Measurements from ENCODE around the gene ZNF217. TPM values are rescaled to one million over a fixed set of nuclear protein-coding genes. Genes with fewer than 3 reads are reported as not detected.
"Not testable (repeated sequence)": the region's sequence is repeated elsewhere in the genome, so short reads cannot be mapped to it uniquely, and the experiment has no call there.

Gene ZNF217
- total RNA-seq, 1 donor from 2014 or later: 57.9 TPM

- DNase-seq (ENCODE audit: low read depth) (no peak), FAIRE-seq (no peak)
- Mint-ChIP-seq H3K36me3 (ENCODE audit: low read depth, unreplicated experiment) (no peaks in the 10 kb centered on the region), H3K27ac (ENCODE audit: unreplicated experiment) (peak overlapping the region; percentile 91), H3K9me3 (ENCODE audit: unreplicated experiment) (no peaks in the 10 kb centered on the region), H3K4me3 (ENCODE audit: unreplicated experiment) (peak overlapping the region; percentile 87), H3K4me1 (ENCODE audit: low read depth, unreplicated experiment) (peaks cover 35% of the 10 kb centered on the region), H3K27me3 (ENCODE audit: low read depth, unreplicated experiment) (no peaks in the 10 kb centered on the region)
- no peak for TF ChIP-seq CTCF (IDR thresholded peaks at IDR 0.05; ENCODE audit: insufficient read depth, low read depth, low read length)
- no peak for TF ChIP-seq EZH2 (IDR thresholded peaks at IDR 0.05; ENCODE audit: insufficient read depth, low read length)
- Histone ChIP-seq H3K36me3 (ENCODE audit: insufficient read depth, low read length) (no peaks in the 10 kb centered on the region), H4K20me1 (ENCODE audit: insufficient read depth, low read length) (no peaks in the 10 kb centered on the region), H3K4me1 (ENCODE audit: insufficient read depth, low read length) (peaks cover 22% of the 10 kb centered on the region), H2AFZ (ENCODE audit: low read depth, low read length) (no peak overlapping the region), H3K4me3 (ENCODE audit: insufficient read depth, low read depth, low read length) (peak overlapping the region; percentile 75), H3K4me2 (ENCODE audit: low read length) (peak overlapping the region; percentile 93), H3K9me3 (ENCODE audit: insufficient read depth, low read depth, low read length) (no peaks in the 10 kb centered on the region), H3K27ac (ENCODE audit: low read depth, low read length) (peak overlapping the region; percentile 97), H3K27me3 (ENCODE audit: insufficient read depth, low read length) (no peaks in the 10 kb centered on the region), H3K79me2 (ENCODE audit: insufficient read depth, low read length) (peaks cover 52% of the 10 kb centered on the region), H3K9ac (ENCODE audit: low read length) (peak overlapping the region; percentile 99)
Measured at GRCh38 chr20:53592992-53593465, 610 bp downstream of the ZNF217 start.

DNA sequence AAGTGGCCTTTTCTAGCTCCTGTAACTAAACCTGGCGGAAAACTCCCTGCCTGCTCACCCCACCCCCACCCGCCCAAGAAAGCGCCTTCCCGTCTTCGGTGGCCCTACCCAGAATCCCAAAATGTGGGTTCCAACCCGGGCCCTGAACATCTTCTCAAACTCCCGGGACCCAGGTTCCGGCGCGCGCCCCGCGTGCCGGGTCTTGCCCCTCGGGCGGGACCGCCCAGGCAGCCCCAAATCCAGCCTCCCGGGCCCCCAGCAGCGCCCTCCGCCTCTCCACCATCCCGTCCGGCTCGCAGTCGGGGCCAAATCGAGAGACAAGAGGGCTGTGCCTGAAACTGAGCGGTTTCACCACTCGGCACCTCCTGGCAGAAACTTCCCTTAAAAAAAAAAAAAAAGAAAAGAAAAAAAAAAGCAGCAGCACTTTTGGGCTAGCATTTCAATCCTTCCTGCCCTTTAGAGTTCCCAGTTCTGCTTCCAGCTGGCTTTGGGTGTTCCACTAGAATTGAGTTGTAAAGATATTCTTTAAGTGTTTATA is 1.1 kb downstream of the ZNF217 start:
- Mint-ChIP-seq H3K27ac (ENCODE audit: unreplicated experiment) (peak overlapping the region; percentile 91), H3K4me1 (ENCODE audit: low read depth, unreplicated experiment) (peaks cover 31% of the 10 kb centered on the region), H3K4me3 (ENCODE audit: unreplicated experiment) (peak overlapping the region; percentile 87)
- H3K27me3 Mint-ChIP-seq (ENCODE audit: low read depth, unreplicated experiment); H2AFZ ChIP-seq (ENCODE audit: low read depth, low read length); H3K36me3 Mint-ChIP-seq (ENCODE audit: low read depth, unreplicated experiment); H4K20me1 ChIP-seq (ENCODE audit: insufficient read depth, low read length); H3K36me3 ChIP-seq (ENCODE audit: insufficient read depth, low read length); FAIRE-seq; H3K27me3 ChIP-seq (ENCODE audit: insufficient read depth, low read length); H3K9me3 ChIP-seq (ENCODE audit: insufficient read depth, low read depth, low read length); DNase-seq (ENCODE audit: low read depth); H3K9me3 Mint-ChIP-seq (ENCODE audit: unreplicated experiment): not testable (repeated sequence)
- Histone ChIP-seq H3K4me2 (ENCODE audit: low read length) (peak overlapping the region; percentile 93), H3K27ac (ENCODE audit: low read depth, low read length) (peak overlapping the region; percentile 97), H3K9ac (ENCODE audit: low read length) (peak overlapping the region; percentile 99), H3K4me1 (ENCODE audit: insufficient read depth, low read length) (peaks cover 22% of the 10 kb centered on the region), H3K4me3 (ENCODE audit: insufficient read depth, low read depth, low read length) (peak overlapping the region; percentile 75), H3K79me2 (ENCODE audit: insufficient read depth, low read length) (peaks cover 55% of the 10 kb centered on the region)

GRCh38 chr20:53591941-53592441 is 1.6 kb downstream of the ZNF217 start:
- H2AFZ ChIP-seq (ENCODE audit: low read depth, low read length); FAIRE-seq; H4K20me1 ChIP-seq (ENCODE audit: insufficient read depth, low read length); H3K27me3 ChIP-seq (ENCODE audit: insufficient read depth, low read length); DNase-seq (ENCODE audit: low read depth); H3K36me3 Mint-ChIP-seq (ENCODE audit: low read depth, unreplicated experiment); H3K9me3 ChIP-seq (ENCODE audit: insufficient read depth, low read depth, low read length); H3K36me3 ChIP-seq (ENCODE audit: insufficient read depth, low read length); H3K9me3 Mint-ChIP-seq (ENCODE audit: unreplicated experiment); H3K27me3 Mint-ChIP-seq (ENCODE audit: low read depth, unreplicated experiment): not testable (repeated sequence)
- Histone ChIP-seq H3K4me1 (ENCODE audit: insufficient read depth, low read length) (peaks cover 22% of the 10 kb centered on the region), H3K79me2 (ENCODE audit: insufficient read depth, low read length) (peaks cover 60% of the 10 kb centered on the region), H3K9ac (ENCODE audit: low read length) (peak overlapping the region; percentile 99), H3K4me2 (ENCODE audit: low read length) (peak overlapping the region; percentile 93), H3K4me3 (ENCODE audit: insufficient read depth, low read depth, low read length) (peak overlapping the region; percentile 75), H3K27ac (ENCODE audit: low read depth, low read length) (peak overlapping the region; percentile 97)
- peak overlapping the region; percentile 87 for H3K4me3 Mint-ChIP-seq (ENCODE audit: unreplicated experiment)
- peaks cover 32% of the 10 kb centered on the region for H3K4me1 Mint-ChIP-seq (ENCODE audit: low read depth, unreplicated experiment)
- peak overlapping the region; percentile 91 for H3K27ac Mint-ChIP-seq (ENCODE audit: unreplicated experiment)

DNA sequence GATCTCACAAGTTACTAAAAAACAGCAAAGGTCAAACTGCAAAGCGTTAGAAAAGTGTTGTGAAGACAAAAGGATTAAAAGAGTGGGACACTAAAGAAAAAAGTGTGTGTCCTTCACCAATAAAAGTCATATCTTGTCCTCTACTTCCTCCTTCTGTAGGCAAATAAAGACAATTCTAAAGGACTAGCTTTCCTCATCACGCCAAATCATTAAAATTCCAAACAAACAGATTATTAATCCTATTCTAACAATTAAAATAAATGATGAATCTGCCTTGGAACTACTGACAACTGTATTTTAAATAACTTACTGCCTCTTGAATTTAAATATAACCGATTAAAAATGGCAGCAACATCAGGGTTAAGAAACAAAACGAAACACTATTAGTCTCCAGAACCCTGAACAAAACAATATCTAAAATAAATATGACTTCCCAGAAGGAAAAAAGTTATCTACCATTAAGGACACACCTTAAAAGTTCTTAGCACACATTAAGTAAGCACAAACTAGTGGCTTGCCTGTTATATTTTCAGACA is 2.4 kb downstream of the ZNF217 start:
- Mint-ChIP-seq H3K4me1 (ENCODE audit: low read depth, unreplicated experiment) (peaks cover 30% of the 10 kb centered on the region), H3K27ac (ENCODE audit: unreplicated experiment) (peak overlapping the region; percentile 91), H3K4me3 (ENCODE audit: unreplicated experiment) (peak overlapping the region; percentile 87)
- not testable (repeated sequence) for H3K36me3 ChIP-seq (ENCODE audit: insufficient read depth, low read length); H2AFZ ChIP-seq (ENCODE audit: low read depth, low read length); DNase-seq (ENCODE audit: low read depth); H3K9me3 Mint-ChIP-seq (ENCODE audit: unreplicated experiment); H3K27me3 ChIP-seq (ENCODE audit: insufficient read depth, low read length); H3K27me3 Mint-ChIP-seq (ENCODE audit: low read depth, unreplicated experiment); H3K36me3 Mint-ChIP-seq (ENCODE audit: low read depth, unreplicated experiment); FAIRE-seq; H3K9me3 ChIP-seq (ENCODE audit: insufficient read depth, low read depth, low read length); H4K20me1 ChIP-seq (ENCODE audit: insufficient read depth, low read length)
- Histone ChIP-seq H3K9ac (ENCODE audit: low read length) (peak overlapping the region; percentile 99), H3K79me2 (ENCODE audit: insufficient read depth, low read length) (peaks cover 67% of the 10 kb centered on the region), H3K4me1 (ENCODE audit: insufficient read depth, low read length) (peaks cover 20% of the 10 kb centered on the region), H3K4me3 (ENCODE audit: insufficient read depth, low read depth, low read length) (peak overlapping the region; percentile 75), H3K4me2 (ENCODE audit: low read length) (peak overlapping the region; percentile 93), H3K27ac (ENCODE audit: low read depth, low read length) (peak overlapping the region; percentile 97)

- Histone ChIP-seq H3K4me1 (ENCODE audit: insufficient read depth, low read length) (peaks cover 20% of the 10 kb centered on the region), H3K9ac (ENCODE audit: low read length) (peak overlapping the region; percentile 99), H3K79me2 (ENCODE audit: insufficient read depth, low read length) (peaks cover 74% of the 10 kb centered on the region), H3K4me3 (ENCODE audit: insufficient read depth, low read depth, low read length) (peak overlapping the region; percentile 75), H3K4me2 (ENCODE audit: low read length) (peak overlapping the region; percentile 93), H3K27ac (ENCODE audit: low read depth, low read length) (peak overlapping the region; percentile 97)
- not testable (repeated sequence) for H2AFZ ChIP-seq (ENCODE audit: low read depth, low read length); H3K9me3 ChIP-seq (ENCODE audit: insufficient read depth, low read depth, low read length); H3K36me3 Mint-ChIP-seq (ENCODE audit: low read depth, unreplicated experiment); H3K36me3 ChIP-seq (ENCODE audit: insufficient read depth, low read length); H3K9me3 Mint-ChIP-seq (ENCODE audit: unreplicated experiment); H4K20me1 ChIP-seq (ENCODE audit: insufficient read depth, low read length); DNase-seq (ENCODE audit: low read depth); H3K27me3 Mint-ChIP-seq (ENCODE audit: low read depth, unreplicated experiment); FAIRE-seq; H3K27me3 ChIP-seq (ENCODE audit: insufficient read depth, low read length)
- Mint-ChIP-seq H3K27ac (ENCODE audit: unreplicated experiment) (peak overlapping the region; percentile 91), H3K4me1 (ENCODE audit: low read depth, unreplicated experiment) (peaks cover 33% of the 10 kb centered on the region), H3K4me3 (ENCODE audit: unreplicated experiment) (peak overlapping the region; percentile 87)
Measured at GRCh38 chr20:53590608-53591007, 3.0 kb downstream of the ZNF217 start.

All from astrocyte (in vitro differentiated cells and primary cell).